GM19468 (cell line): ENCODE results near the gene ACSF2.

ENCODE experiments used
- ATAC-seq: cut with Tn5 transposase; IDR thresholded peaks from one replicate; pipeline ENCODE4 v1.9.1; 2021; ENCODE audit warnings: mild to moderate bottlenecking, moderate library complexity, moderate number of reproducible peaks; ENCODE audit not compliant: unreplicated experiment; ENCODE audit errors: extremely low read depth

ACSF2 gene

GRCh38 chr17:50432125-50432762 lies 6.2 kb downstream of the ACSF2 start:
- no peak for ATAC-seq

- ATAC-seq = no peak
Observed at GRCh38 chr17:50437409-50437808, 11.4 kb downstream of the ACSF2 start.

- no peak for ATAC-seq
Observed at GRCh38 chr17:50439008-50439407, 13.0 kb downstream of the ACSF2 start.

GRCh38 chr17:50440172-50440837 lies 14.3 kb downstream of the ACSF2 start:
- ATAC-seq = no peak

GRCh38 chr17:50440838-50441829 lies 15.1 kb downstream of the ACSF2 start:
- no peak for ATAC-seq

- no peak for ATAC-seq
Observed at GRCh38 chr17:50443505-50443974, 17.5 kb downstream of the ACSF2 start.

- ATAC-seq = no peak
Observed at GRCh38 chr17:50444841-50445715, 19.1 kb downstream of the ACSF2 start.

GRCh38 chr17:50445730-50446325 lies 19.8 kb downstream of the ACSF2 start:
- ATAC-seq = no peak

- ATAC-seq = no peak
Observed at GRCh38 chr17:50447870-50448595, 22.0 kb downstream of the ACSF2 start.

GRCh38 chr17:50448643-50449042 lies 22.6 kb downstream of the ACSF2 start:
- ATAC-seq = no peak

- no peak for ATAC-seq
Observed at GRCh38 chr17:50451943-50452629, 26.1 kb downstream of the ACSF2 start.

- ATAC-seq = no peak
Observed at GRCh38 chr17:50452630-50453300, 26.7 kb downstream of the ACSF2 start.

GRCh38 chr17:50453901-50454300 lies 27.9 kb downstream of the ACSF2 start:
- no peak for ATAC-seq

GRCh38 chr17:50457621-50458020 lies 31.6 kb downstream of the ACSF2 start:
- no peak for ATAC-seq

- ATAC-seq = no peak
Observed at GRCh38 chr17:50458270-50458669, 32.3 kb downstream of the ACSF2 start.

GRCh38 chr17:50458701-50459676 lies 33.0 kb downstream of the ACSF2 start:
- no peak for ATAC-seq
